ENCODE measurements around the gene TPST2. TPM values are rescaled to one million over a fixed set of nuclear protein-coding genes. Genes with fewer than 3 reads are reported as not detected.
"Not testable (repeated sequence)": the region's sequence is repeated elsewhere in the genome, so short reads cannot be mapped to it uniquely, and the experiment has no call there.

TPST2 gene
- total RNA-seq, 1 experiment from 2014 or later: 50.1 TPM

DNA sequence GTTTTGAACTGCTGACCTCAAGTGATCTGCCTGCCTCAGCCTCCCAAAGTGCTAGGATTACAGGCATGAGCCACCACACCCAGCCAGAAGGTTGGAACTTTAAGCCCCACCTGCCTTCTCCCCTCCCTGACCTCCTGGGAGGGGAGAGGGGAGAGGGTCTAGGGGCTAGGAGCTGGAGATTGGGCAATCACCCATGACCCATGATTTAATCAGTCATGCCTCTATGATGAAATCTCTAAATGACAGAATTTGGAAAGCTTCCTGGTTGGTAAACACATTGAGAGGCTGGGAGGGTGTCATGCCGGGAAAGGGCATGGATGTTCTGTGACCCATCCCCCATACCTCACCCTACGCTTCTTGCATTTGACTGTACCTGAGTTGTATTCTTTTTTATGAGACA, 60.6 kb downstream of the TPST2 start:
- Mint-ChIP-seq H3K27me3 (ENCODE audit: low read depth) (no peaks in the 10 kb centered on the region), H3K36me3 (ENCODE audit: insufficient read depth in 1 of 3, low read depth in 3 of 3) (peaks cover 33 to 79% (median 75%) of the 10 kb centered on the region in 3 experiments), H3K27ac (no peak overlapping the region; a peak in 1 of 7 replicates), H3K4me1 (no peaks in the 10 kb centered on the region), H3K4me3 (no peak overlapping the region), H3K9me3 (no peaks in the 10 kb centered on the region)
- no CpG with 5 or more reads among the region's 2 CpGs for WGBS (ENCODE audit: extremely low coverage, insufficient read length, low lambda C conversion rate)
- H3T11ph ChIP-seq (ENCODE audit: low read length): no peak overlapping the region
- H2BK20ac ChIP-seq (ENCODE audit: low read depth, low read length, poor library complexity, severe bottlenecking): no peak overlapping the region
- H3K27me3 ChIP-seq (ENCODE audit: insufficient read depth, low read length): no peaks in the 10 kb centered on the region
- H2BK120ac ChIP-seq (ENCODE audit: low read depth, low read length, poor library complexity, severe bottlenecking): no peak overlapping the region
- TF ChIP-seq, protein P1, sequence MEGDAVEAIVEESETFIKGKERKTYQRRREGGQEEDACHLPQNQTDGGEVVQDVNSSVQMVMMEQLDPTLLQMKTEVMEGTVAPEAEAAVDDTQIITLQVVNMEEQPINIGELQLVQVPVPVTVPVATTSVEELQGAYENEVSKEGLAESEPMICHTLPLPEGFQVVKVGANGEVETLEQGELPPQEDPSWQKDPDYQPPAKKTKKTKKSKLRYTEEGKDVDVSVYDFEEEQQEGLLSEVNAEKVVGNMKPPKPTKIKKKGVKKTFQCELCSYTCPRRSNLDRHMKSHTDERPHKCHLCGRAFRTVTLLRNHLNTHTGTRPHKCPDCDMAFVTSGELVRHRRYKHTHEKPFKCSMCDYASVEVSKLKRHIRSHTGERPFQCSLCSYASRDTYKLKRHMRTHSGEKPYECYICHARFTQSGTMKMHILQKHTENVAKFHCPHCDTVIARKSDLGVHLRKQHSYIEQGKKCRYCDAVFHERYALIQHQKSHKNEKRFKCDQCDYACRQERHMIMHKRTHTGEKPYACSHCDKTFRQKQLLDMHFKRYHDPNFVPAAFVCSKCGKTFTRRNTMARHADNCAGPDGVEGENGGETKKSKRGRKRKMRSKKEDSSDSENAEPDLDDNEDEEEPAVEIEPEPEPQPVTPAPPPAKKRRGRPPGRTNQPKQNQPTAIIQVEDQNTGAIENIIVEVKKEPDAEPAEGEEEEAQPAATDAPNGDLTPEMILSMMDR (conservative IDR thresholded peaks at IDR 0.05): no peak
- no peak overlapping the region for H3K56ac ChIP-seq (ENCODE audit: insufficient read length, low read depth, low read length)
- H3K4me2 ChIP-seq (ENCODE audit: insufficient read depth, insufficient read length, low read length): no peak overlapping the region
- H3K18ac ChIP-seq (ENCODE audit: insufficient read length, low read depth, low read length): no peak overlapping the region
- no peak overlapping the region for H4K5ac ChIP-seq (ENCODE audit: insufficient read length, low read depth, low read length)
- no peak overlapping the region for H4K91ac ChIP-seq (ENCODE audit: insufficient read length, low read depth, low read length)
- no peaks in the 10 kb centered on the region for H3K79me1 ChIP-seq (ENCODE audit: insufficient read depth, low read depth, low read length, poor library complexity, severe bottlenecking)
- H3K9me3 ChIP-seq (ENCODE audit: control insufficient read depth, low read depth, low read length): no peaks in the 10 kb centered on the region
- H3K9ac ChIP-seq (ENCODE audit: extremely low read depth, insufficient read length, low read length): no peak overlapping the region
- H2BK15ac ChIP-seq (ENCODE audit: low read depth, low read length): no peak overlapping the region
- no peaks in the 10 kb centered on the region for H4K20me1 ChIP-seq (ENCODE audit: control insufficient read depth, insufficient read depth, insufficient read length)
- H3K23ac ChIP-seq (ENCODE audit: insufficient read length, low read depth, low read length): no peak overlapping the region
- H2AK5ac ChIP-seq (ENCODE audit: insufficient read length, low read length): no peak overlapping the region
- H3K23me2 ChIP-seq (ENCODE audit: insufficient read length, low read depth, low read length, poor library complexity, severe bottlenecking): no peaks in the 10 kb centered on the region
- no peak overlapping the region for H3K27ac ChIP-seq (ENCODE audit: insufficient read length, low read depth, low read length)
- H3K4me1 ChIP-seq (ENCODE audit: insufficient read depth, low read length): no peaks in the 10 kb centered on the region
- H2BK5ac ChIP-seq (ENCODE audit: insufficient read length, low read length): no peak overlapping the region
- DNase-seq: no peak
- no peak overlapping the region for H2AFZ ChIP-seq (ENCODE audit: low read length)
- H3K14ac ChIP-seq (ENCODE audit: insufficient read depth, low read length): no peak overlapping the region
- no peak overlapping the region for H2BK12ac ChIP-seq (ENCODE audit: insufficient read length, low read depth, low read length)
- no peak overlapping the region for H4K8ac ChIP-seq (replicated peaks; ENCODE audit: insufficient read length, low read depth, low read length)
- H3K79me2 ChIP-seq (ENCODE audit: insufficient read depth, low read length): no peaks in the 10 kb centered on the region
- H3K4ac ChIP-seq (ENCODE audit: low read depth, low read length): no peak overlapping the region

DNA sequence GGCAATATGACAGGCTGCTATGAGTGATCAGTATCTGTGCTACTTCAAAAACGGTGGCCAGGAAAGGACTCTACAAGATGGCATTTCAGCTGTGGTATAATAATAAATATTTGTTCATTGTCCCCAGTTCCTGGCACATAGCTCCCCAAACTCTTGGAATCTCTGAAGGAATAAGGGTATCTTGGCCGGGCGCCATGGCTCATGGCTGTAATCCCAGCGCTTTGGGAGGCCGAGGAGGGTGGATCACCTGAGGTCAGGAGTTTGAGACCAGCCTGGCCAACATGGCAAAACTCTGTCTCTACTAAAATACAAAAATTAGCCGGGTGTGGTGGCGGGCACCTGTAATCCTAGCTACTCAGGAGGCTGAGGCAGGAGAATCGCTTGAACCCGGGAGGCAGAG, 61.4 kb downstream of the TPST2 start:
- H3K4me1 Mint-ChIP-seq: not testable (repeated sequence)

More for the DNA sequence above, 61.4 kb downstream of the TPST2 start:
- not testable (repeated sequence) for H3K56ac ChIP-seq (ENCODE audit: insufficient read length, low read depth, low read length); H2BK15ac ChIP-seq (ENCODE audit: low read depth, low read length); H2BK5ac ChIP-seq (ENCODE audit: insufficient read length, low read length); H3K9me3 Mint-ChIP-seq; H3K4ac ChIP-seq (ENCODE audit: low read depth, low read length); H3K4me3 Mint-ChIP-seq; H4K91ac ChIP-seq (ENCODE audit: insufficient read length, low read depth, low read length); H3K27ac ChIP-seq (ENCODE audit: insufficient read length, low read depth, low read length); H2BK20ac ChIP-seq (ENCODE audit: low read depth, low read length, poor library complexity, severe bottlenecking); H3K14ac ChIP-seq (ENCODE audit: insufficient read depth, low read length); H2BK120ac ChIP-seq (ENCODE audit: low read depth, low read length, poor library complexity, severe bottlenecking); H3K18ac ChIP-seq (ENCODE audit: insufficient read length, low read depth, low read length); H3K4me2 ChIP-seq (ENCODE audit: insufficient read depth, insufficient read length, low read length); H4K8ac ChIP-seq (replicated peaks; ENCODE audit: insufficient read length, low read depth, low read length); H3K4me1 ChIP-seq (ENCODE audit: insufficient read depth, low read length); H3K79me1 ChIP-seq (ENCODE audit: insufficient read depth, low read depth, low read length, poor library complexity, severe bottlenecking); H2BK12ac ChIP-seq (ENCODE audit: insufficient read length, low read depth, low read length); H4K5ac ChIP-seq (ENCODE audit: insufficient read length, low read depth, low read length); H3K23ac ChIP-seq (ENCODE audit: insufficient read length, low read depth, low read length); H4K20me1 ChIP-seq (ENCODE audit: control insufficient read depth, insufficient read depth, insufficient read length); H3K9me3 ChIP-seq (ENCODE audit: control insufficient read depth, low read depth, low read length); H3K27me3 ChIP-seq (ENCODE audit: insufficient read depth, low read length); DNase-seq; H2AFZ ChIP-seq (ENCODE audit: low read length); H3K27ac Mint-ChIP-seq; H3K27me3 Mint-ChIP-seq (ENCODE audit: low read depth); H3K79me2 ChIP-seq (ENCODE audit: insufficient read depth, low read length); H3K9ac ChIP-seq (ENCODE audit: extremely low read depth, insufficient read length, low read length); H2AK5ac ChIP-seq (ENCODE audit: insufficient read length, low read length); H3K23me2 ChIP-seq (ENCODE audit: insufficient read length, low read depth, low read length, poor library complexity, severe bottlenecking); H3T11ph ChIP-seq (ENCODE audit: low read length)
- WGBS (ENCODE audit: extremely low coverage, insufficient read length, low lambda C conversion rate): no CpG with 5 or more reads among the region's 9 CpGs
- H3K36me3 Mint-ChIP-seq (ENCODE audit: insufficient read depth in 1 of 3, low read depth in 3 of 3): peaks cover 33 to 82% (median 75%) of the 10 kb centered on the region in 3 experiments

Data from H9 (cell line).